ENCODE measurements around the gene USPL1. TPM values are rescaled to one million over a fixed set of nuclear protein-coding genes. Genes with fewer than 3 reads are reported as not detected.

Gene USPL1
- total RNA-seq, 1 experiment from 2014 or later = 23.4 TPM

- H3K4me3 Mint-ChIP-seq (ENCODE audit: unreplicated experiment) = no peak overlapping the region
These were observed 799 bp upstream of the USPL1 start for GRCh38 chr13:30616927-30617314.

GRCh38 chr13:30618186-30618929 lies 638 bp downstream of the USPL1 start:
- ChIA-PET CTCF (no interaction called here), POLR2A (interaction anchor here (0.6 to 0.8 kb wide), 3 partner anchors 41 to 450 kb away, joined by 3 to 4 read pairs (median 4); no protein-coding TSS in a partner anchor)
- DNase-seq = no peak
- no peak for TF ChIP-seq CTCF (IDR thresholded peaks at IDR 0.05; ENCODE audit: insufficient read depth in 1 of 2, low read depth in 1 of 2, low read length in 1 of 2, severe bottlenecking in 1 of 2, unreplicated experiment in 1 of 2)
- Mint-ChIP-seq H3K4me3 (ENCODE audit: unreplicated experiment) (no peak overlapping the region), H3K9me3 (ENCODE audit: unreplicated experiment) (no peaks in the 10 kb centered on the region), H3K36me3 (ENCODE audit: insufficient read depth, unreplicated experiment) (peaks cover 7% of the 10 kb centered on the region), H3K4me1 (ENCODE audit: low read depth, unreplicated experiment) (no peaks in the 10 kb centered on the region), H3K27ac (ENCODE audit: unreplicated experiment) (no peak overlapping the region), H3K27me3 (ENCODE audit: insufficient read depth, unreplicated experiment) (no peaks in the 10 kb centered on the region)
- BruUV-seq (replicated peaks) = TSS peak; percentile 54
- H3K4me3 ChIP-seq (ENCODE audit: low read depth, low read length) = peak overlapping the region; percentile 61
- H3K9me3 ChIP-seq = no peaks in the 10 kb centered on the region
- 0 out of 2 replicates have a peak, but pooled peaks cover 8% of the 10 kb centered on the region for H3K4me1 ChIP-seq
- intact Hi-C loops (cut with micrococcal nuclease; ENCODE audit: unreplicated experiment) = loop anchor here (5.0 kb wide), 2 partner anchors 184 to 196 kb away; partner anchors contain the start of gene UBE2L5
- H3K27me3 ChIP-seq (replicated peaks; ENCODE audit: control insufficient read depth, insufficient read depth, low read length) = no peaks in the 10 kb centered on the region
- H3K36me3 ChIP-seq (ENCODE audit: control insufficient read depth, insufficient read depth, low read length) = no peaks in the 10 kb centered on the region

More at GRCh38 chr13:30616927-30617314, 799 bp upstream of the USPL1 start:
- ChIA-PET POLR2A (interaction anchor here (0.6 to 1.1 kb wide), 6 partner anchors 22 to 690 kb away, joined by 3 to 15 read pairs (median 3); partner anchors contain the start of gene HMGB1), CTCF (interaction anchor here (0.5 to 1.3 kb wide), 5 partner anchors 36 to 340 kb away, joined by 3 to 7 read pairs (median 3); partner anchors contain the start of gene HMGB1)
- H3K27me3 Mint-ChIP-seq (ENCODE audit: insufficient read depth, unreplicated experiment) = no peaks in the 10 kb centered on the region
- Histone ChIP-seq H3K9me3 (no peaks in the 10 kb centered on the region), H3K36me3 (ENCODE audit: control insufficient read depth, insufficient read depth, low read length) (no peaks in the 10 kb centered on the region), H3K27me3 (replicated peaks; ENCODE audit: control insufficient read depth, insufficient read depth, low read length) (no peaks in the 10 kb centered on the region), H3K4me3 (ENCODE audit: low read depth, low read length) (peak overlapping the region; percentile 42), H3K4me1 (0 out of 2 replicates have a peak, but pooled peaks cover 8% of the 10 kb centered on the region)
- H3K36me3 Mint-ChIP-seq (ENCODE audit: insufficient read depth, unreplicated experiment) = no peaks in the 10 kb centered on the region
- peak; percentile 79 to 81 for DNase-seq
- BruUV-seq (replicated peaks) = no TSS peak
- TF ChIP-seq CTCF (IDR thresholded peaks at IDR 0.05; ENCODE audit: insufficient read depth in 1 of 2, low read depth in 1 of 2, low read length in 1 of 2, severe bottlenecking in 1 of 2, unreplicated experiment in 1 of 2) = no peak
- no peaks in the 10 kb centered on the region for H3K4me1 Mint-ChIP-seq (ENCODE audit: low read depth, unreplicated experiment)
- H3K27ac Mint-ChIP-seq (ENCODE audit: unreplicated experiment) = no peak overlapping the region
- intact Hi-C loops (cut with micrococcal nuclease; ENCODE audit: unreplicated experiment) = loop anchor here (1.0 to 5.0 kb wide), 4 partner anchors 56 to 195 kb away; partner anchors contain the start of gene UBE2L5
- no peaks in the 10 kb centered on the region for H3K9me3 Mint-ChIP-seq (ENCODE audit: unreplicated experiment)

- peak overlapping the region; percentile 61 for H3K4me3 ChIP-seq (ENCODE audit: low read depth, low read length)
- CTCF ChIA-PET = no interaction called here
- H3K4me1 ChIP-seq = 0 out of 2 replicates have a peak, but pooled peaks cover 8% of the 10 kb centered on the region
- H3K27me3 ChIP-seq (replicated peaks; ENCODE audit: control insufficient read depth, insufficient read depth, low read length) = no peaks in the 10 kb centered on the region
- Mint-ChIP-seq H3K36me3 (ENCODE audit: insufficient read depth, unreplicated experiment) (peaks cover 11% of the 10 kb centered on the region), H3K27me3 (ENCODE audit: insufficient read depth, unreplicated experiment) (no peaks in the 10 kb centered on the region), H3K27ac (ENCODE audit: unreplicated experiment) (no peak overlapping the region), H3K4me3 (ENCODE audit: unreplicated experiment) (no peak overlapping the region), H3K9me3 (ENCODE audit: unreplicated experiment) (no peaks in the 10 kb centered on the region), H3K4me1 (ENCODE audit: low read depth, unreplicated experiment) (no peaks in the 10 kb centered on the region)
- POLR2A ChIA-PET = no interaction called here
- intact Hi-C loops (cut with micrococcal nuclease; ENCODE audit: unreplicated experiment) = loop anchor here (5.0 kb wide), 2 partner anchors 183 to 197 kb away; partner anchors contain the start of gene UBE2L5
- H3K36me3 ChIP-seq (ENCODE audit: control insufficient read depth, insufficient read depth, low read length) = no peaks in the 10 kb centered on the region
- no peak for DNase-seq
- H3K9me3 ChIP-seq = no peaks in the 10 kb centered on the region
- BruUV-seq (replicated peaks) = no TSS peak
- no peak for TF ChIP-seq CTCF (IDR thresholded peaks at IDR 0.05; ENCODE audit: insufficient read depth in 1 of 2, low read depth in 1 of 2, low read length in 1 of 2, severe bottlenecking in 1 of 2, unreplicated experiment in 1 of 2)
These were observed 1.2 kb downstream of the USPL1 start for GRCh38 chr13:30618930-30619279.

Data from Caco-2 (cell line).